ENCODE data around the gene CD44. TPM values are rescaled to one million over a fixed set of nuclear protein-coding genes. Genes with fewer than 3 reads are reported as not detected.

The CD44 gene
- total RNA-seq, 1 experiment from 2014 or later, result 0.86 TPM

DNA sequence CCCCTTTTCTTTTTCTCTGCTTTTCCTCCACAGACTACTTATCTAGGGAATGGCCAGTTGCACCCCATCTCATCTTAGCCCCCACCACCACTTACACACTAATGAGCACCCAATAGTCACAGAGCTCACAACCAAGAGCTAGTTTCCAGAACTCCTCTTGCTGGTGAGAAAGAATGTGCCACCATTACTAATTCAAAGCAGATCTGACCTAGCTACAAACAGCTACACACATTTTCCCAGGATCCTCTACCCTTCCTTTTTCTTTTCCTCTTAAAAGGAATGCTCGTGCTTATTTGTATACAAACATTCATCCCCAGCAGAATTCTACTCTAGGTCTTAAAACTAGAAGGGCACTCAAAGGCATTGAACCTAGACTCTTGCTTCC is 136.8 kb downstream of the CD44 start:
- Histone ChIP-seq H3K4me3 (ENCODE audit: low read length) (no peak overlapping the region), H3K36me3 (ENCODE audit: insufficient read depth, low read length) (no peaks in the 10 kb centered on the region), H3K4me1 (ENCODE audit: low read length) (peaks cover 3% of the 10 kb centered on the region), H3K9ac (ENCODE audit: low read length) (no peak overlapping the region), H2AFZ (ENCODE audit: low read length) (no peak overlapping the region), H3K9me2 (replicated peaks; ENCODE audit: insufficient read depth, low read length) (no peaks in the 10 kb centered on the region), H3K4me2 (ENCODE audit: low read depth, low read length, poor library complexity, severe bottlenecking) (no peak overlapping the region), H3K27ac (ENCODE audit: low read length) (no peak overlapping the region), H3K9me3 (ENCODE audit: low read length) (no peaks in the 10 kb centered on the region), H3K79me2 (ENCODE audit: low read length) (no peaks in the 10 kb centered on the region), H4K20me1 (ENCODE audit: insufficient read depth, low read depth, low read length) (no peaks in the 10 kb centered on the region), H3K27me3 (ENCODE audit: low read length) (no peaks in the 10 kb centered on the region)
- DNase-seq, result no peak

DNA sequence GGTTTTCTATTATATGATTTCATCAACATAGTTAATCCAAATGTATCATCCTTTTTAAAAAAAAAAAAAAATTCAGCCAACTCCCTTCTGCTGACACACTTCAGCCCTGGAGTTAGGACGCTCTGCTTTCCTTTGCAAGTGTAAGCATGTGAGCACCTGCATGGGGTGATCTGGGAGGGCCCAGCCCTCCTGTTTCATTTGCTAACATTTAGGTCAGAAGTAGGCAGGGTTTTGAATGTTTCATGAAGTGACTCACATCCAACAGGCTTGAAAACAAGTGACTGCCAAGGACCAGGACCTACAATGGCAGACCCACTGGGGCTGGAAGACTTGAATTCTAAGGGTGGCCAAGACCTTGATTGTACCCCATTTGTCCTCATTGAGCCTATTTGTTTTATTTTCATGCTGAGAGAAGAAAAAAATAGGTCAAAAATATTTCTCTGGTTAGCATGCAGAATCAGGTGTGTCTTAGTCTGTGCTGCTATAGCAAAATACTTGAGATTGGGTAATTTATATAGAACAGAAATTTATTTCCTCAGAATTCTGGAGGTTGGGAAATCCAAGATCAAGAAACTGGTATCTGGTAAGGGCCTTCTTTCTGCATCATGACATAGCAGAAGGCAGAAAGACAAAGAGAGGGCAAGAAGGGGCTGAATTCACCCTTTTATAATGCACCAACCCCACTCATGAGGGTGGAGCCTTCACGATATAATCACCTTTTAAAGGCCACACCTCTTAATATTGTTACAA is 137.6 kb downstream of the CD44 start:
- no peak for DNase-seq
- no peak overlapping the region for H3K27ac ChIP-seq (ENCODE audit: low read length)
- H3K9me2 ChIP-seq (replicated peaks; ENCODE audit: insufficient read depth, low read length), result no peaks in the 10 kb centered on the region
- H3K9ac ChIP-seq (ENCODE audit: low read length), result no peak overlapping the region
- H3K4me3 ChIP-seq (ENCODE audit: low read length), result no peak overlapping the region
- no peaks in the 10 kb centered on the region for H3K9me3 ChIP-seq (ENCODE audit: low read length)
- peaks cover 10% of the 10 kb centered on the region for H3K4me1 ChIP-seq (ENCODE audit: low read length)
- H2AFZ ChIP-seq (ENCODE audit: low read length), result no peak overlapping the region
- no peaks in the 10 kb centered on the region for H3K36me3 ChIP-seq (ENCODE audit: insufficient read depth, low read length)
- no peaks in the 10 kb centered on the region for H3K27me3 ChIP-seq (ENCODE audit: low read length)
- no peaks in the 10 kb centered on the region for H3K79me2 ChIP-seq (ENCODE audit: low read length)
- no peaks in the 10 kb centered on the region for H4K20me1 ChIP-seq (ENCODE audit: insufficient read depth, low read depth, low read length)
- H3K4me2 ChIP-seq (ENCODE audit: low read depth, low read length, poor library complexity, severe bottlenecking), result no peak overlapping the region

DNA sequence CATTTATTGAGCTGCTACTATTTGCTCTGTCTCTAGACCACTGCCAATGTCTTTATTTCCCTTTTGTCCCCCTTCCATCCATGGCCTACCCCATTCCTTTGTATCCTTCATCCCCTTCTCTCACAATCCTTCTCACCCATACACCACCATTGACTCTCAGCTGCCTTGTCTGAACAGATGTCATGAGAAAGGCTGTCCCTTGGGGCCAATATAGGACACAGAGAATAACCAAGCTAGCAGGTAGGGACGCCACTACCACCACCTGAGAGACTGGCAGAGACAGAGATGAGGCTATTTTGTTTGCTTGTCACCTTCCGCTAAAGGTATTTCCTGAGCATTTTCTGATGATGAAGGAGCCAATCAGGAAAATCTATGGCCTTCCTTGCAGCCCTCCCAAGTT is 138.9 kb downstream of the CD44 start:
- H3K79me2 ChIP-seq (ENCODE audit: low read length), result no peaks in the 10 kb centered on the region
- no peak overlapping the region for H3K4me2 ChIP-seq (ENCODE audit: low read depth, low read length, poor library complexity, severe bottlenecking)
- no peaks in the 10 kb centered on the region for H4K20me1 ChIP-seq (ENCODE audit: insufficient read depth, low read depth, low read length)
- no peaks in the 10 kb centered on the region for H3K36me3 ChIP-seq (ENCODE audit: insufficient read depth, low read length)
- H3K4me3 ChIP-seq (ENCODE audit: low read length), result no peak overlapping the region
- H3K27ac ChIP-seq (ENCODE audit: low read length), result no peak overlapping the region
- H2AFZ ChIP-seq (ENCODE audit: low read length), result no peak overlapping the region
- H3K9me2 ChIP-seq (replicated peaks; ENCODE audit: insufficient read depth, low read length), result no peaks in the 10 kb centered on the region
- H3K27me3 ChIP-seq (ENCODE audit: low read length), result no peaks in the 10 kb centered on the region
- no peak overlapping the region for H3K9ac ChIP-seq (ENCODE audit: low read length)
- H3K9me3 ChIP-seq (ENCODE audit: low read length), result no peaks in the 10 kb centered on the region
- DNase-seq, result no peak
- peaks cover 10% of the 10 kb centered on the region for H3K4me1 ChIP-seq (ENCODE audit: low read length)

DNA sequence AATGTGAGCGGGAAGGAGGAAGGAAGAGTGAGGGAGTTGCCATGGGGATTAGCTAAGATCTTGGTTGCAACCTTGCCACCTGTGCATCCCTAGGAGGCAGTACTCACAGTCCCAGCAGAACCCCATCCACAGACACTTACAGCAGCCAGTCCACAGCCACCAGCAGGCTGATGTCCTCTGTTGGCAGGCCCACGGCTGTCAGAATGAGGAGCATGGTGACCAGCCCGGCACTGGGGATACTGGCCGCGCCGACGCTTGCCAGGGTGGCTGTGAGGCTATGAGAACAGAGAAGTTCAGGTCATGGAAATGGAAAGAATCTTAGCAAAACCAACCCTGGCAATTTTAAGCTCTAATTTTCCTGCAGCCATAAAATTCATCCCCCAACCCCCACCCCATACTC is 141.8 kb downstream of the CD44 start:
- H3K79me2 ChIP-seq (ENCODE audit: low read length), result no peaks in the 10 kb centered on the region
- no peak overlapping the region for H3K4me2 ChIP-seq (ENCODE audit: low read depth, low read length, poor library complexity, severe bottlenecking)
- no peak overlapping the region for H3K27ac ChIP-seq (ENCODE audit: low read length)
- H3K36me3 ChIP-seq (ENCODE audit: insufficient read depth, low read length), result no peaks in the 10 kb centered on the region
- H3K9me2 ChIP-seq (replicated peaks; ENCODE audit: insufficient read depth, low read length), result no peaks in the 10 kb centered on the region
- DNase-seq, result no peak
- peaks cover 10% of the 10 kb centered on the region for H3K4me1 ChIP-seq (ENCODE audit: low read length)
- no peak overlapping the region for H3K4me3 ChIP-seq (ENCODE audit: low read length)
- H3K9ac ChIP-seq (ENCODE audit: low read length), result no peak overlapping the region
- no peak overlapping the region for H2AFZ ChIP-seq (ENCODE audit: low read length)
- H4K20me1 ChIP-seq (ENCODE audit: insufficient read depth, low read depth, low read length), result no peaks in the 10 kb centered on the region
- H3K9me3 ChIP-seq (ENCODE audit: low read length), result no peaks in the 10 kb centered on the region
- no peaks in the 10 kb centered on the region for H3K27me3 ChIP-seq (ENCODE audit: low read length)

- no peaks in the 10 kb centered on the region for H4K20me1 ChIP-seq (ENCODE audit: insufficient read depth, low read depth, low read length)
- no peak overlapping the region for H2AFZ ChIP-seq (ENCODE audit: low read length)
- H3K36me3 ChIP-seq (ENCODE audit: insufficient read depth, low read length), result no peaks in the 10 kb centered on the region
- no peaks in the 10 kb centered on the region for H3K9me3 ChIP-seq (ENCODE audit: low read length)
- H3K4me1 ChIP-seq (ENCODE audit: low read length), result peaks cover 10% of the 10 kb centered on the region
- H3K79me2 ChIP-seq (ENCODE audit: low read length), result no peaks in the 10 kb centered on the region
- no peaks in the 10 kb centered on the region for H3K9me2 ChIP-seq (replicated peaks; ENCODE audit: insufficient read depth, low read length)
- H3K9ac ChIP-seq (ENCODE audit: low read length), result no peak overlapping the region
- H3K27ac ChIP-seq (ENCODE audit: low read length), result no peak overlapping the region
- no peaks in the 10 kb centered on the region for H3K27me3 ChIP-seq (ENCODE audit: low read length)
- H3K4me3 ChIP-seq (ENCODE audit: low read length), result no peak overlapping the region
- no peak overlapping the region for H3K4me2 ChIP-seq (ENCODE audit: low read depth, low read length, poor library complexity, severe bottlenecking)
- DNase-seq, result peak; percentile 52
Observed at GRCh38 chr11:35281169-35281688, 142.3 kb downstream of the CD44 start.

Other genes with a start within 250 kb of the CD44 start
- gene APIP, start 222.8 kb upstream of the CD44 start, total RNA-seq (2014; rRNA removed; shearing (Covaris generic); ENCODE audit: low replicate concordance), result 39.3 and 45.6 TPM in 2 replicates
- gene PDHX, start 222.6 kb upstream of the CD44 start, total RNA-seq (2014; rRNA removed; shearing (Covaris generic); ENCODE audit: low replicate concordance), result 13.8 and 26.0 TPM in 2 replicates